Measurements from ENCODE around the gene ST13. TPM values are rescaled to one million over a fixed set of nuclear protein-coding genes. Genes with fewer than 3 reads are reported as not detected.
A peak's percentile ranks its signal among the peaks of the same experiment; 100 is the strongest.
"Not testable (repeated sequence)": the region's sequence is repeated elsewhere in the genome, so short reads cannot be mapped to it uniquely, and the experiment has no call there.

The ST13 gene
- 100 to 1,000 TPM; 240 to 254 TPM for total RNA-seq

DNA sequence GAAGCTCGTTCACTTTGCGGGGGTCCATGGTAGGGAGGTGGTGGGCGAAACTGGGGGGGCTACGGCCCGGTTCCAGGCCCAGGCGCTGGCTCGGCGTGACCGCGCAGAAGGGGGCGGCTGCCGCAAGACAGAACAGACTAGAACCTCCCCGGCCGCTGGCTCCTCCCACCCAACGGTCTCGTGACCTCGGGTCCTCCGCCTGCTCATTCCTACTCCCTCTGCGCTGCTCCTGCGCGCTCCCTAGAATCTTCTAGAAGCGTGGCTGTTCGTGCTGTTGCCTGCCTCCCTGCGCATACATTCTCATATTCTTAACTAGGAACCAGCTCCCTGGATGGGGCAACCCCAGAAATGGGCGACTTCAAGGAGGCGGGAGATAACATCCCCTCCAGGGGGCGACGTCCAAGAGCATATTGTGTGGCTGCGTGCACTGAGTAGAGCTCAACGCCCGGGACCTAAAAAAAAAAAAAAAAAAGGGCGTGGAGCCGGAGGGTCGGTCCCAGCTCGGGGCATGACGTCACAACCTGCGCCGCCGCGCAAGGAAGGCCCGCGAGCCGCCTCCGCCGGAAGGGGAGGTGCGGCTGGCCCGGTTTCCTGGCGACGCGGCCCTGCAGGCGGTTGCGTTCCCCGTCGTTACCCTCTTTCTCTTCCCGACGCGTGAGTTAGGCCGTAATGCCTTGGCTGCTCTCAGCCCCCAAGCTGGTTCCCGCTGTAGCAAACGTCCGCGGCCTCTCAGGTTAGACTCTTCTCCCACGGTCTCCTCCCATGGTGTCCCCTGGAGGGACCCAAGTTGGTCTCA lies at the start of gene ST13, which contains the start of gene XPNPEP3:
Gene ST13, minus strand, starts transcription at position 127 of the 796 bp plus-strand sequence. Its CDS starts 99 bp downstream, at position 28.
Gene XPNPEP3, plus strand, starts transcription at position 636 of the 796 bp plus-strand sequence. Its CDS starts 34 bp downstream, at position 670.
- Mint-ChIP-seq H3K27me3 (ENCODE audit: low read depth) (no peaks in the 10 kb centered on the region), H3K36me3 (ENCODE audit: low read depth) (peaks cover 7% of the 10 kb centered on the region), H3K27ac (peak within 1 kb of the TSS; percentile 99), H3K4me3 (peak within 1 kb of the TSS; percentile 95), H3K4me1 (ENCODE audit: low read depth) (peaks cover 51% of the 10 kb centered on the region), H3K9me3 (no peaks in the 10 kb centered on the region)
- CTCF ChIA-PET = interaction anchor here (0.6 to 1.6 kb wide), 5 partner anchors 15 to 514 kb away, joined by 3 to 5 read pairs (median 3); no protein-coding TSS in a partner anchor
- intact Hi-C loops (cut with micrococcal nuclease) = loop anchor here (1.0 to 10.0 kb wide), 9 partner anchors 37 to 588 kb away; partner anchors contain the start of genes EP300, MRTFA, RANGAP1 and RBX1
- DNase-seq = peak; percentile 98

DNA sequence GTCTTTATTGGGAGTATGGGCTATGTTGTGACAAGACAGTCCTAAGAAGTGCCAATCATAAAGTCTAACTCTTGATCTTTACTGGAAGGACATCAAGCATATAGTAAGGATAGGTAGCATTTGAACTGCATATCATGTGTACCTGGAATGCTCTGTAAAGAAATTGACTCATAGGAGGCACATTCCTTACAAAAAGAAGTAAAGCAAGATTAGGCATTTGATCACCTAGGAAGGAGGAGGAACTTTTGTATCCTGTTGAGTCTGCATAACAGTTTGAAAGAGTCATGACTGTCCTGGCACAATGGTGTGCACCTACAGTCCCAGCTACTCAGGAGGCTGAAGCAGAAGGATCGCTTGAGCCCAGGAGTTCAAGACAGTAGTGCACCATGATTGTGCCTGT lies 47.7 kb upstream of the ST13 start:
- peaks cover 5% of the 10 kb centered on the region for H3K4me1 Mint-ChIP-seq (ENCODE audit: low read depth)
- DNase-seq = no peak
- H3K36me3 Mint-ChIP-seq (ENCODE audit: low read depth) = no peaks in the 10 kb centered on the region
- no peaks in the 10 kb centered on the region for H3K27me3 Mint-ChIP-seq (ENCODE audit: low read depth)
- no peak overlapping the region for H3K27ac Mint-ChIP-seq
- CTCF ChIA-PET = interaction anchor here (1.1 kb wide), 1 partner anchor 19 kb away, joined by 4 read pairs; no protein-coding TSS in a partner anchor
- intact Hi-C loops (cut with micrococcal nuclease) = no loop called here
- H3K9me3 Mint-ChIP-seq = no peaks in the 10 kb centered on the region
- H3K4me3 Mint-ChIP-seq = no peak overlapping the region

DNA sequence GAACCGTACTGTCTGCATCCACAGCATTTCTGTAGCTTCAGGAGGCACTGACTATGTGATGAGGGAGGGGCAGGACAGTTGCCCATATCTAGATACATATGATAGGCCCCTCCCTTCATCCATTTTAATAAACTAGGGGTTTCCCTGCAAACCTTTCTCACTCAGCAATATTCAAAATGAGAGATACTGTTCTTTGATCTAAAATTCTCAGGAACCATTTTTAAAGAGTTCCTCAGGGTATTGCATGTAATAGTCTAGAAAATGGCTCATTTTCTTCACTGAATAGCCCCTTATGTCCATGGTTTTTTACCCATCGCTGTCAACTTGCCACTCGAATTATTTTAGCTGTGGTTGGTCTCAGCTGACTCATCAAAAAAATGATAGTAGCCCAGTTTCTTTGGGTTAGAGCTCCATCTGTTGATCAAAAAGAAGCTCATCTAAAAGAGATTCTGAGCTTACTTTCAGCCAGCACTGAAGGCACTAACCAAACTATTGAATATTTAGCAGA lies 42.5 kb upstream of the ST13 start:
- H3K27me3 Mint-ChIP-seq (ENCODE audit: low read depth) = no peaks in the 10 kb centered on the region
- H3K36me3 Mint-ChIP-seq (ENCODE audit: low read depth) = peaks cover 3% of the 10 kb centered on the region
- peak overlapping the region; percentile 54 for H3K27ac Mint-ChIP-seq
- peaks cover 12% of the 10 kb centered on the region for H3K4me1 Mint-ChIP-seq (ENCODE audit: low read depth)
- CTCF ChIA-PET = interaction anchor here (0.6 to 2.4 kb wide), 17 partner anchors 8 to 464 kb away, joined by 3 to 14 read pairs (median 4); partner anchors contain the start of gene ST13
- intact Hi-C loops (cut with micrococcal nuclease) = loop anchor here (1.0 to 10.0 kb wide), 7 partner anchors 43 to 527 kb away; partner anchors contain the start of genes SGSM3, SLC25A17 and ST13
- no peaks in the 10 kb centered on the region for H3K9me3 Mint-ChIP-seq
- peak; percentile 45 for DNase-seq
- H3K4me3 Mint-ChIP-seq = peak overlapping the region; percentile 17

DNA sequence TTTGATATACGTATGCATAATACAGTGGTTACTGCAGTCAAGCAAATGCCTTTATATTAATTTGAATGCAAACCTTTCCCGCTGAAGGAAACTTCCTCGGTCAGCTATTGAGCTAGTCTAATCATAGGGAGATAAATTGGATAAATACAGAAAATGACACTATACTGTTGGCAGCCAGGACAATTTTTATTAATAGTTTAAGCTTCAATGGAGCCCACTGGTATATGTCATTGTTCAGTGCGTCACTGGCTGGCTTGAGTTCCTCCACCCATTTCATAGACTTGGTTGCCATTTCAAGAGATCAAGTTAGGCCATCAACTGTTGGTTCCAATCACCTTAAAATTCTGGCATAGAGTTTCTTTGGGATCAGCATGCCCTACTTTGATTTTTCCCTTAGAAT lies 38.0 kb upstream of the ST13 start:
- intact Hi-C loops (cut with micrococcal nuclease) = loop anchor here (10.0 kb wide), 1 partner anchor 360 kb away; no protein-coding TSS in a partner anchor
- H3K27me3 Mint-ChIP-seq (ENCODE audit: low read depth) = no peaks in the 10 kb centered on the region
- H3K36me3 Mint-ChIP-seq (ENCODE audit: low read depth) = peaks cover 3% of the 10 kb centered on the region
- no peak overlapping the region for H3K4me3 Mint-ChIP-seq
- H3K27ac Mint-ChIP-seq = no peak overlapping the region
- CTCF ChIA-PET = no interaction called here
- DNase-seq = no peak
- peaks cover 10% of the 10 kb centered on the region for H3K4me1 Mint-ChIP-seq (ENCODE audit: low read depth)
- H3K9me3 Mint-ChIP-seq = no peaks in the 10 kb centered on the region

DNA sequence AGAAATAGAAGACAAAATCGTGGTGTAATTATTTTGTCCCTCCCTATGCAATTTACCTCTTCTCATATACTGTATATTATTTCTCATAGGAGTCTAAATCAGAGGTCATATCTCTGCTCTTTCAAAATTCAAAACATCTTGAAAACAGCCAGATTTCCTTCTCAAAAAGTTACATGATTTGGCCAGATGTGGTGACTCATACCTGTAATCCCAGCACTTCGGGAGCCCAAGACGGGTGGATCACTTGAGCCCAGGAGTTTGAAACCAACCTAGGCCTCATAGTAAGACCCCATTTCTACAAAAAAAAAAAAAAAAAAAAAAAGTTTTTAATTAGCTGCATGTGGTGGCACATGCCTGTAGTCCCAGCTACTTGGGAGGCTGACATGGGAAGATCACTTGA lies 34.4 kb upstream of the ST13 start:
- Mint-ChIP-seq H3K27me3 (ENCODE audit: low read depth) (no peaks in the 10 kb centered on the region), H3K27ac (no peak overlapping the region), H3K4me1 (ENCODE audit: low read depth) (no peaks in the 10 kb centered on the region), H3K9me3 (no peaks in the 10 kb centered on the region), H3K36me3 (ENCODE audit: low read depth) (peaks cover 13% of the 10 kb centered on the region), H3K4me3 (no peak overlapping the region)
- no peak for DNase-seq
- CTCF ChIA-PET = interaction anchor here (1.8 to 2.5 kb wide), 2 partner anchors 8 to 32 kb away, joined by 6 to 9 read pairs; no protein-coding TSS in a partner anchor
- intact Hi-C loops (cut with micrococcal nuclease) = loop anchor here (10.0 kb wide), 1 partner anchor 356 kb away; no protein-coding TSS in a partner anchor

DNA sequence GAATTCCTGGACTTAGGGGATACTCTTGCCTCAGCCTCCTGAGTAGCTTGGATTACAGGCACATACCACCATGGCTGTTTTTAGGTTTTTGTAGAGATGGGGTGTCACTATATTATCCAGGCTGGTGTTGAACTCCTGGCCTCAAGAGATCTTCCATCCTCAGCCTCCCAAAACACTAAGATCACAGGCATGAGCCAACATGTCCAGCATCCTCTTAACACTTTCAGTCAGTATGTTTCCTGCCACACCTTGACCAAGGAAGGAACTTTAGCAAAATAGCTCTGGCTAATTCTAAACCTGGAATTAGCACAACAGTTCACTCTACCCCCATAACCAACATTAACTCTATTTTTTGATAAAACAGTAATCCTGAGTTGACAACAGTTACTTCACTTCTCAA lies 32.7 kb upstream of the ST13 start:
- Mint-ChIP-seq H3K36me3 (ENCODE audit: low read depth) (peaks cover 11% of the 10 kb centered on the region), H3K27ac (peak overlapping the region; percentile 34), H3K4me1 (ENCODE audit: low read depth) (no peaks in the 10 kb centered on the region), H3K4me3 (no peak overlapping the region), H3K9me3 (no peaks in the 10 kb centered on the region), H3K27me3 (ENCODE audit: low read depth) (no peaks in the 10 kb centered on the region)
- intact Hi-C loops (cut with micrococcal nuclease) = no loop called here
- DNase-seq = no peak
- CTCF ChIA-PET = interaction anchor here (0.6 to 2.5 kb wide), 2 partner anchors 34 to 454 kb away, joined by 7 to 9 read pairs; no protein-coding TSS in a partner anchor

DNA sequence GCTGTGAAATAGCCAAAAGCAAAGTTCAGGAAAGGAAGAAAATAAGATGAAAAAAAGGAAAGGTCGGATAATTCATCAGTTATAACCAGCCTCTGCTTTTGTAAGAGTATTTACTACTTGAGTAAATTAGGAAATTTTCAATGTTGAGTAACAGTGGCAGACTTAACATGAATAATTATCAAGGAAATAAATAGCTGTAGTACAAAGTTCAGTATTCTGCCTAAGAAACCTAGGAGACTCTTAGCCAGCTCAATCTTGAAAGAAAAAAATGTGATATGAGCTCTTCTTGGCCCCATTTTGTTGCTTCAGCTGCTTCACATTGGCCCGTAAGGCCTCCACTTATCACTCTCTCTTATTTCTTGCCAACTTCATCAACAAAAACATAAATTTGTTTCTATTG lies 22.5 kb upstream of the ST13 start:
- Mint-ChIP-seq H3K27me3 (ENCODE audit: low read depth) (no peaks in the 10 kb centered on the region), H3K36me3 (ENCODE audit: low read depth) (peaks cover 5% of the 10 kb centered on the region), H3K4me3 (no peak overlapping the region), H3K9me3 (no peaks in the 10 kb centered on the region), H3K27ac (no peak overlapping the region), H3K4me1 (ENCODE audit: low read depth) (no peaks in the 10 kb centered on the region)
- no peak for DNase-seq
- CTCF ChIA-PET = interaction anchor here (0.6 kb wide), 2 partner anchors 38 to 62 kb away, joined by 3 to 5 read pairs; no protein-coding TSS in a partner anchor
- intact Hi-C loops (cut with micrococcal nuclease) = no loop called here

DNA sequence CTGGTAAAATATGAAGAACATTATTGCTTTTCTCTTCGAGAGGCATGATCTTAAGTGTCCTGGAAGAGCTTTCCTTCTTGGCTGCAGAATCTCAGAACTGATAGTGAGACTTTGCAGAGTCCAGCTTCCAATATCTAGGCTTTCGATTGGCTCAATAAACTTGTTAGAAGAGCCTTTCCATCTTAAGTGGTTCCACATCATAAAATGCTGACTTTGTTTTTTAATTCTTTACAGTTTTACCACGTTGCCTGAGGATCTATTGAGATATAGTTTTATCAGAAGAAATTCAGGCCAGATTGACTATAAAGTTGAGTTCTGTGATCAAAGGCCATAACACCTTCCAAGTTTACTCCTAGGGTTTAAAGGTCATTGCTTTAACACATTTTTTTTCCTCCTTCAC lies 21.0 kb upstream of the ST13 start:
- no peak for DNase-seq
- H3K27me3 Mint-ChIP-seq (ENCODE audit: low read depth) = no peaks in the 10 kb centered on the region
- peaks cover 5% of the 10 kb centered on the region for H3K36me3 Mint-ChIP-seq (ENCODE audit: low read depth)
- H3K4me1 Mint-ChIP-seq (ENCODE audit: low read depth) = no peaks in the 10 kb centered on the region
- intact Hi-C loops (cut with micrococcal nuclease) = no loop called here
- no peak overlapping the region for H3K4me3 Mint-ChIP-seq
- no peaks in the 10 kb centered on the region for H3K9me3 Mint-ChIP-seq
- CTCF ChIA-PET = no interaction called here
- H3K27ac Mint-ChIP-seq = no peak overlapping the region

DNA sequence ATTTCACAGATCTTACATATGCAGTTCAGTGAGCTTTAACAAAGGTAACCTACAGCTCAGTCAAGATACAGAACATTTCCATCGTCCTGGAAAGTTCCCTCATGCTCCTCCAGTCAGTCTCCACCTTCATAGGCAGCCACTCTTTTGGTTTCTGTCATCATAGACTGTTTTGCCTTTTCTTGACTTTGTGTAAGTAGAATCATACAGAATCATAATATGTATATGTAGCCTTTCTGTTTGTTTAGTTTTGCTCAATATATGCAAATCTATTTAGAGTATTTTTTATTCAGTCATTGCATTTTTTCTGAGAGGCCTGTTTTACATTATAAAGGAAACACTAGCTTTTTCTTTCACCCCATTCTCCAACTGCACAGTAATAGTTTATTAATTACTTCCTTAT lies 20.5 kb upstream of the ST13 start:
- Mint-ChIP-seq H3K27ac (no peak overlapping the region), H3K9me3 (no peaks in the 10 kb centered on the region), H3K27me3 (ENCODE audit: low read depth) (no peaks in the 10 kb centered on the region), H3K4me1 (ENCODE audit: low read depth) (no peaks in the 10 kb centered on the region), H3K4me3 (no peak overlapping the region), H3K36me3 (ENCODE audit: low read depth) (peaks cover 3% of the 10 kb centered on the region)
- CTCF ChIA-PET = interaction anchor here (0.7 to 1.4 kb wide), 2 partner anchors 9 to 36 kb away, joined by 3 read pairs; no protein-coding TSS in a partner anchor
- intact Hi-C loops (cut with micrococcal nuclease) = no loop called here
- DNase-seq = no peak

DNA sequence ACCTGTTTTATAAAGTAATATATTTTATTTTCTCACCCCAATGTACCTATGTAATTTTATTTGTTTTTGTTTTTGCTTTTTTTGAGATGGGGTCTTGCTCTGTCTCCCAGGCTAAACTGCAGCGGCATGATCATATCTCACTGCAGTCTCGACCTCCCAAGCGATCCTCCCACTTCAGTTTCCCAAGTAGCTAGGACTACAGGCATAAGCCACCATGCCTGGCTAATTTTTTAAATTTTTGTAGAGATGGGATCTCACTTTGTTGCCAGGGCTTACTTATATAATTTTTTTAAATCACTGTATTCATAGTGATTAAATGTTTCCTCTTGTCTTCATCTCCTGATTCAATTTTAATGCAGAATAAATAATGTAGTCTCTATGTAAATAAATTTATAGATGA lies 18.7 kb upstream of the ST13 start:
- H3K27ac Mint-ChIP-seq = no peak overlapping the region
- peaks cover 4% of the 10 kb centered on the region for H3K36me3 Mint-ChIP-seq (ENCODE audit: low read depth)
- CTCF ChIA-PET = no interaction called here
- no peaks in the 10 kb centered on the region for H3K4me1 Mint-ChIP-seq (ENCODE audit: low read depth)
- H3K9me3 Mint-ChIP-seq = no peaks in the 10 kb centered on the region
- intact Hi-C loops (cut with micrococcal nuclease) = no loop called here
- H3K4me3 Mint-ChIP-seq = no peak overlapping the region
- DNase-seq = no peak
- no peaks in the 10 kb centered on the region for H3K27me3 Mint-ChIP-seq (ENCODE audit: low read depth)

DNA sequence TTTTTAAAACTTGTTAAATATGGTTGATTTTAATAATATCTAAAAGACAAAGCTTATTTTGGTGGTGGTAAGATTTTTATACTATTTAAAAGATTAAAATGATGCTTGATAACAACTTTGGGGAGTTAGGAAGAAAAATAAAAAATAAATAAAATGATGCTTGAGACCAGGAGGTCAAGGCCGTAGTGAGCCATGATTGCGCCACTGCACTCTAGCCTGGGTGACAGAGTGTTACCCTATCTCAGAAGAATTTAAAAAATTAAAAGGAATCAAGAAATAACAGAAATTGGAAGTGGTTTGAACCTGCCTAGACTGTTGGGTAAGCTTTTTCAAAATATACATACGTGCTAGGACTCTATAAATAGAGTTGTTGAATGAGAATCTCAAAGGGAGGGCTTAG lies 17.6 kb upstream of the ST13 start:
- no peak for DNase-seq
- Mint-ChIP-seq H3K9me3 (no peaks in the 10 kb centered on the region), H3K4me1 (ENCODE audit: low read depth) (no peaks in the 10 kb centered on the region), H3K27ac (no peak overlapping the region), H3K4me3 (no peak overlapping the region), H3K27me3 (ENCODE audit: low read depth) (no peaks in the 10 kb centered on the region), H3K36me3 (ENCODE audit: low read depth) (peaks cover 6% of the 10 kb centered on the region)
- intact Hi-C loops (cut with micrococcal nuclease) = no loop called here
- CTCF ChIA-PET = no interaction called here

DNA sequence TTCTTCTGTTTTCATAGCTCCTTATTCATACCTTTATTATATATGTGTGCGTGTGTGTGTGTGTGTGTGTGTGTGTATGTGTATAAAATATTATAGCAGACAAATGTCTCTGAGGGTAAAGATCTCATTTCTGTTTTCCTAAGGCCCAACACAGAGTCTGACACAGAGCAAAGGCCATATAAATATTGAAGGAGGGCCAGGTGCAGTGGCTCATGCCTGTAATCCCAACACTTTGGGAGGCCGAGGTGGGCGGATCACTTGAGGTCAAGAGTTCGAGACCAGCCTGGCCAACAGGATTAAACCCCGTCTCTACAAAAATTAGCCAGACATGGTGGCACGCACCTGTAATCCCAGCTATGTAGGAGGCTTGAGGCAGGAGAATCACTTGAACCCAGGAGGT lies 11.9 kb upstream of the ST13 start:
- H3K4me3 Mint-ChIP-seq; intact Hi-C loops (cut with micrococcal nuclease); H3K9me3 Mint-ChIP-seq; H3K27ac Mint-ChIP-seq; H3K27me3 Mint-ChIP-seq (ENCODE audit: low read depth); H3K36me3 Mint-ChIP-seq (ENCODE audit: low read depth); DNase-seq: not testable (repeated sequence)
- CTCF ChIA-PET = interaction anchor here (1.0 to 1.5 kb wide), 3 partner anchors 8 to 185 kb away, joined by 3 to 5 read pairs (median 3); no protein-coding TSS in a partner anchor
- H3K4me1 Mint-ChIP-seq (ENCODE audit: low read depth) = peaks cover 10% of the 10 kb centered on the region

Measured in activated naive CD4-positive, alpha-beta T cell treated with anti-CD3 and anti-CD28 coated beads for 36 hours (primary cell).